Fibroblast of pulmonary artery (primary cell): ENCODE measurements around the gene CKLF.
A peak's percentile ranks its signal among the peaks of the same experiment; 100 is the strongest.

ENCODE experiments used
- DNase-seq: peaks from one replicate; pipeline ENCODE4 v3.0.0-alpha.2; 2010; ENCODE audit warnings: low read depth
- H3K4me3 ChIP-seq: replicated peaks from 2 replicates; pipeline ENCODE4 v1.5.1; 2011; ENCODE audit warnings: low read depth, mild to moderate bottlenecking, control low read depth, low read length, moderate library complexity
- CTCF ChIP-seq: IDR thresholded peaks from 2 replicates; pipeline ENCODE4 v1.5.1; 2011; ENCODE audit warnings: mild to moderate bottlenecking, control low read depth, low read length, inconsistent platforms; ENCODE audit errors: missing control alignments

The CKLF gene

GRCh38 chr16:66576296-66576695 is 23.9 kb downstream of the CKLF start:
- no peak for DNase-seq
- no peak for TF ChIP-seq CTCF
- no peak overlapping the region for H3K4me3 ChIP-seq

- DNase-seq, result no peak
- no peak for TF ChIP-seq CTCF
- H3K4me3 ChIP-seq, result no peak within 1 kb of the TSS
Observed at GRCh38 chr16:66578651-66579531, 26.5 kb downstream of the CKLF start, which contains the start of gene CMTM2. Gene CMTM2, plus strand, starts transcription at chr16:66579463. Its CDS starts 145 bp downstream, at chr16:66579608.

GRCh38 chr16:66580605-66581209 is 28.3 kb downstream of the CKLF start:
- H3K4me3 ChIP-seq, result no peak overlapping the region
- TF ChIP-seq CTCF, result peak; percentile 24
- peak; percentile 66 for DNase-seq

GRCh38 chr16:66581246-66581952 is 29.0 kb downstream of the CKLF start:
- H3K4me3 ChIP-seq, result no peak overlapping the region

GRCh38 chr16:66585481-66586239 is 33.3 kb downstream of the CKLF start:
- TF ChIP-seq CTCF, result no peak
- no peak for DNase-seq
- no peak overlapping the region for H3K4me3 ChIP-seq

More at GRCh38 chr16:66581246-66581952, 29.0 kb downstream of the CKLF start:
- no peak for DNase-seq
- TF ChIP-seq CTCF, result no peak

- H3K4me3 ChIP-seq, result no peak overlapping the region
- no peak for DNase-seq
- no peak for TF ChIP-seq CTCF
Observed at GRCh38 chr16:66587881-66588600, 35.7 kb downstream of the CKLF start.
